Measurements from ENCODE around the gene ZNF362.

ZNF362 gene

DNA sequence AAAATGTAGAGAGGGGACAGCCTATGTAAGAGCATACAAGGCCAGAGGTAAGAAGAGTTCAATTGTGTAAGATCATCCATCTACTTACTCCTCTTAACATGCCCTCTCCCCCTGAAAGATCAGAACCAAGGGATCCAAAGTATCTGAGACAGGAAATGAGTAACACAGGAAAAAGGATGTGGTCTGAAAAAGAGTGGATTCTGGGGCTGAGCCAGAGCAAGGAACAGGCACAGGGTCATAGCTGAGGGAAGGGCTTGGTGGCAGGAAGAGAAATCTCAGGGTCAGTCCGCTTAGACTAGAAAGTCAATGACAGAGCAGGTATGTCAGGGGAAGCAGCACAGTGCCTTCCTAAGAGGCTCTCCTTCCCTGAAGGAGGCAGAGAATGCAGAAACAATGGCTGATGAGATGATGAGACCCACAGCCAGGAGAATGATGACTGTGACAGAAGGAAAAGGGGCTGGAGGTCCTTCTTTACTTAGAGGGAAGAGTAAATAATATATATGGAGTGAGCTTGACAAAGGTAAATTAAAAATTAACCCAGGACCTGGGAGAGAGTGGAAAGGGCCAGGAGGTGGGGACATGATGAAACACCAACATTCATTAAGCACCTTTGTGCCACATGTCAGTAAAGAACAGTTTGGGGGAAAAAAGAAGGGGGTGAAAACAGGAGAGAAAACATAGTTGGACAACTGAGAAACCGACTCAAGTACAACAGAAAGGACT, 90.8 kb downstream of the ZNF362 start:
- DNase-seq (ENCODE audit: low spot score): no peak

DNA sequence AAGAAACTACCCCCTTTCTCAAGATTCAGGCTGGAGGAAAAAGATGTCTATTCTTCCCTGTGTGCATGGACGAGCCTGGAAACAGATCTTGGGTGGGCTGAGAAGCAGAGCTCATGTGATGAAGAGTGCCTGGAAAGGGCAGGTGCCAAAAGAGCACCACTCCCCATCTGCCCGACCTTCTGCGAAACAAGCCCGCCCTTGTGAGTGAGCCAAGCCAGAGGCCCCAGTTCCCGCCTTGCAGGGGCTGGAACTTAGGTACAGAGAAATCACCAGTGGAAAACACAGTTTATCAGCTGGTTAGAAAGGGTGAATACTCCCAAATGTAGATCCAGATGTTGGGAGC, 91.3 kb downstream of the ZNF362 start:
- DNase-seq (ENCODE audit: low spot score): no peak

DNA sequence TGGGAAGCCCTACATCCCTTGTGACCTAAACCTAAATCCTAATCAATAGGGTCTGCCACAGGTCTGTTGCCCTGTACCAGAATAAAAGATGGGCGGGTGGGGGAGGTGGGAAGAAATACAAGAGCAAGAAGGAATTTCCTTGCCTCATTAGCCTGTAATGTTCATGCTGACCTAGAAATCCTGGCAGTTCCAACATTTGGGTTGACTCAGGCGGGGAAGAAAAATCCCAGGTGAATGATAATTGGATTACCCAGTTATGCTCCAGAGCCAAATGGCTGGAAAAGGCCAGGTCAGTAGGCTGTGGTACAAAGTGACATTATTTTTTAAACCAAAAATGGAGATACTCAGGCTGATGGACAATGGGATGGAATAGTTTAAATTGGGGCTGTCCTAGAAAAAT, 91.9 kb downstream of the ZNF362 start:
- no peak for DNase-seq (ENCODE audit: low spot score)

DNA sequence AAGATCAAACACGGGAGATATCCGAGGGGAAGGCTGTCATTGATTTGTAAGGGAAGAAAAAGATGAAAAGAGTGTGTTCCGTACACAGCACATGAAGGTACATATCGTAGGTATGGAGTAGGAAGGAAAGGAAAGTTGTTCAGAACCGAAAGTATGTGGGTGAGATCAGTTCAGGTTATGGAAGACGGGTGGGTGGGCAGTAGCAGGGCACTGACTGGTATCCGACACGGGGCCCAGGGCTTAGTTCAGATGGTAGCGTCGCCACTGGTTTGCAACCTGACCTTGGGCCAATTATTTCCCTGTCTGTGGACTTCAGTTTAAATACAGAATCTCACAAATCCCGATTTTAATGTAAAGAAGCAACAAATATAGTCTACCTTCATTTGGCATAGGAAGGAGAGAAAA, 92.4 kb downstream of the ZNF362 start:
- no peak for DNase-seq (ENCODE audit: low spot score)

DNA sequence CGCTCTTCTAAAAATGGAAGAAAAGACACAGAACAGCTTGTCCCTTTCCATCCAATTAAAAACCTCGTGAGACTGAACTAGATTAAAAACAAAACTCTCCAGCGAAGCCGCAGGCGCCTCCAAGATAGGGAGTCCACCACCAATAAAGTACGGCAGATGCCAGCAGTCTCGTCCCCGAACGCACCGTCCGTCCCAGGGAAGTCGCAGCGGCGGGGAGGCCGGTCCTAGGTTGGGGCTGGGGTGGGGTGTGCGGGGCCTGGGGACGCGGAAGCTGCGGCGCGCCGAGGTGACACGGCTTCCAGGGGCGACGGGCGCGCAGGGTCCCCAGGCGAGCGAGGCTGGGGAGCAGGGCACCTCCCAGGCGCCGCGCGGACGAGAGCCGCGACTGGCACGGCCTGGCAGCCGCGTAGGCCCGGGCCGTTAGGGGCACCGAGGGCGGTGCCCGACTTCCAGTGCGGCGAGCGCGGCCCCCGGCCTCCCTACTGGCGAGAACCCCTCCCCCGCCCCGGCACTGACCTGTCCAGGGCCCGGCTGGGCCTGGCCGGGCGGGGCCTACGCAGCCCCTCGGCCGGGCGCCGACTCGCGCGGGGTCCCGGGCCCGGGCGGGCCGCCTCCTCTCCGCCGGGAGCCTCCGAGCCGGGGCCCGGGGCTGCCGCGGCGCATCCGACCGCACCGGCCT, 92.9 kb downstream of the ZNF362 start:
- peak; percentile 62 for DNase-seq (ENCODE audit: low spot score)

DNA sequence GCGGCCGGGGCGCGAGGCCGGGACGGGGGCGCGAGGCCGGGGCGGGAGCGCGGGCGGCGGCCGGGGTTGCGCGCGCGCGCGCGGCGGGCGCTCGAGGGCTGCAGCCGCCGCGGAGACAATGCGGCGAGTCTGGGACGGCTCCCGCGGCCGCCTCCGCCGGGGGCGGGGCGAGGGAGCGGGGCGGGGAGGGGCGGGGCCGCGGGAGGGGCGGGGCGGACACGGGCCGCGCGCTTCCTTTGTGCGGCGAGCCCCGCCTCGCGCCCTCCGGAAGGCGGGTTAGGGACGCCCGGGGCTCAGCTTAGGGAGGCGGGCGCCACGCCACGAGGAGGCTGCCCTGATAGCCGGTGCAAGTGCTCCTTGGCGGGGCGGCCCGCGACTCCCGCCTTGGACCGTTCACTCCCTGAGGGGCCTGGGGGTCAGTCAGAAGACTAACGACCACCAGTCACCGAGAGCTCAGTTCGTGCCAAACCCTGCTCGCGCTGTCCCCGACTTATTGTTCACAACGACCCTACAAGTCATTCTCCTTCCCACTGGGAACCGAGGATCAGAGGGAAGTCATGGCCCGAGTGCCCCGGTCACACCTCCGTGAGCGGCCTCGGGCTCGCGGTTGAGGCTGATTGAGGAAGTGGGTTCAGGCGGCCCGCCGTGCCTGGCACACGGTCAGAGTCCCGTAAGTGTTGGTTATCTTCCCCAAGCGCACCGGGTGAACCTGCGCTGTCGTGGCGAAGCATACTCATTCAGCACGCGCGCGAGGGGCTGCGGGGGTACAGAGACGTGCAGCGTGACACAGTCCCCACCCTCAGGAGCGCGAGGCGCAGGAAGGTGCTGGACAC, 93.7 kb downstream of the ZNF362 start:
- peak; percentile 95 for DNase-seq (ENCODE audit: low spot score)
